ENCODE results near the gene DSCAM.

Gene DSCAM

DNA sequence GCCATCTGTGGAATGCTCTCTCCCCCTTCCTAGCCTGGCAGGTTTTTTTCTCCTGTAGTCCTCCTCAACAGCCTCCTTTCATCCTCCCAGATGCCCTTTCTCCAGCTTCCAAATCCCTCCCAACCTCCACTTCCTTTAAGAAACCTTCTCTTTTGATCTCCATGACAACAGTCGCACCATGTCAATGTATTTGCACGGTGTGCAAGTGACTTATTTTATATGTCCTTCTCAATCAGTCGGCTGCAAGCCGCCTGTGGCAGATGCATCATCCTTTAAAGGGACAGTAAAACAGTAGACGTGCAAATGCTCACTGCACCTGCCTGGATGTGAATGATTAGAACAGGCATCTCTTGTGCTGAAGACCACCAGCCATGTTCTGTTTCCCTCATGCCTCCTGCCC lies 694.5 kb downstream of the DSCAM start:
- DNase-seq = no peak

DNA sequence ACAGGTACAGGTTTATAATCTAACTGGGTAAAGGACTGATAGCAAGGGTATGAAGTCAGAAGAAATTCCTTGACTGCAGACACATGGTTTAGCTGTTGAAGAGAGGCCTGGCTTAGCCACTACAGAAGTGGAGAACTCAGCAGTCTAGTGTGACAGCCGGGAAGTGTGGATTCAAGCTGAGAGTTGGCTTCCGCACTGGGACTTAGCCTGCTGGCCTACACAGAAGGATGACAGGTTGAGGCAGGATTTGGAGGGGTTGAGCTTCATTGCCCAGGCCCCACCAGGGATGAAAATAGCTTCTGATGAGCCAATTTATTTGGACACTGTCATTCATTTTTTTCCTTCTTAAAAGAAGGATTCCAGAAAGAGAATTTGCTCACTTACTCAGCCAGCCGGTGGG lies 695.3 kb downstream of the DSCAM start:
- DNase-seq = no peak

DNA sequence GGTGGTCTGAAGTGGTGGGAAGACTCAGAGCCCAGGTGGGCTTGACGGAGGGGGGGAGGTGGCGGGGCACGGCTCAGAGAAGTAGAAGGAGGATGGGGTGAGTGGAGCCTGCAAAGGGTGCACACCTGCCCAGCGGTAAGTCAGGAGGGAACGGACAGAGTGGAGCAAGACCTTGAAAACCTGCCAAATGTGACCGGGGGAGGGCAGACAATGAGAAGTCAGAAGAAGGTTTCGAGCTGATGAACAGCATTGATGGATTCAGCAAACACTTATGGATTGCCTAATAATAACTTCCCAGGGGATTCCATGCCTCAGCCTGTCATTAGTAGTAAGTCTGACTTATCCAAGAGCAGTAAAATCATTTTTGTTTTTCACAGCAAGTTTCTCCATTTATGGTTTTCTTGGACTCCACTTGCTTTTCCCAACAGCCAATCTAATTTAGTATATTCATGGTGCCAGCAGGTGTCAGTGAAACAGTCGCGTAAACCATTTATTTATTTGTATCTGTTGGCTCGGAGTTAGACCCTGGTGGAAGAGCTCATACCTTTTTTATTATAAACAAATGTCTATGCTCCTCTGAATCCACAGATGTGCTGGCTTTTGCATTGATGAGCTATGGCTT lies 700.6 kb downstream of the DSCAM start:
- no peak for DNase-seq

DNA sequence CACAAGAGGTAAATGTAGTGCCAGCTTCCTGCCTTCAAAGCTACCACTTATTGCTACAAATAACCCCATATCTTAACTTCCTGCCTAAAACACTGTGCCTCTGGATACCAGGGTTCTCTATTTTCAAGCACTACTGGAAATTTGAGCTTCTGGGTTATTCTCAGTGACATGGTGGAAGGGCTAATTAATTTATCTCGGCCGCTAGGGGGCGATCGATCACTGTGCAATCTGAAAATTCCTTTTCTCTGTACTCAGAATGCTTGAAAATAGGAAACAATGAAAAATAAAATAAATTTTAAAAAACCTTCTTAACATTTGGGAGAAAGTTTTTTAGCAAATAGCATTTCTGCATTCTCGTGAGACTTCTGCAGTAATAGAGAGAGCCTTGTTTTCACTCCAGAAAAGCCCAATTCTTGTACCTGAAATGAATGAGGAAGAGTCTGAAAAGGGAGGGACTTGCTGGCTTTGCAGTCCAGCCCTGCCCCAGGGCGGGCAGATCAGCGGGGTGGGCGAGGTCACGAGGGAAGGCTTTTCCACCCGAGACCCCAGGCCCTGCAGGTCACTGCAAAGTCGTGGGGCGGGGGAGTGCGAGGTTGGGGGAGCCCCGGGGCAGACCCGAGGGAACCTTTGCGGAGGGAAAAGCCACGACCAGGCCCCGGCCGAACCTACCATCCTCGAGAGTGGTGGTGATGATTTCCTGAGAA lies 703.0 kb downstream of the DSCAM start:
- peak in 1 of 2 donors; percentile 7 for DNase-seq

DNA sequence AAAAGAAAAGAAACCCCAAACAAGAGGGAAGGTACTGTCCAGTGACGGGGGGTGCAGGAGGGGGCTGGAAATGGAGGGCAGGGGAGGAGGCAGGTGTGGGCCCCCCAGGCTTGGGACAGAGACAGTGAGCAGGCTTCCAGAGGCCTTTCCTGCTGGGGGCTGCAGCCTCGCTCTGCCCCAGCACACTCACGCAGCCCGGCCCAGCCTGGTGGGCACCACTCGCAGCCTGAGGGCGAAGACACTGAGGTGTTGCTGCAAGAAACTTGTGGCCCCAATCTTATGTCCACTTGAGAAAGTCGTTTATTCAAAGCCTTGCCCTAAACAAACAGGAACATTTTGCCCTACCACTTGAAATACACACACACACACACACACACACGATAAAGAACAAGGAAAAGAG lies 705.3 kb downstream of the DSCAM start:
- DNase-seq = no peak

DNA sequence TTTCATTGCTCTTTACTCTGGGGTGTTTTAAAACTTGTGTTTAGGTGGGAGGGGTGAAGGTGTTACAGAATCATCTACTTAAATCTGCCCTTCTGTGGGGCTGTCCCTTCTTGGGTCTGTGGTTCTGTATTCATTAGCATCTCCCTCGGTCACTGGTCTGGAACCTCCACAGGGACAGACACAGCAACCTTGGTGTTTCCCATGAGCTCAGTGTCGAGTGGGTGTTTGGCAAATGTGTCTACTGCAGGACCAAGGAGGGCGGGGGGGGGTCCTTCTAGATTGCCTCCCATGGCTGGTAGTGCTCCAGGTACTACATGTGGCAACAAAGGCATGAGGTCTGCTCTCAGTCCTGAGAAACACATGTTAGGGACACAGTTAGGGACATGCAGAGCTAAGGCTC lies 706.3 kb downstream of the DSCAM start:
- DNase-seq = no peak

DNA sequence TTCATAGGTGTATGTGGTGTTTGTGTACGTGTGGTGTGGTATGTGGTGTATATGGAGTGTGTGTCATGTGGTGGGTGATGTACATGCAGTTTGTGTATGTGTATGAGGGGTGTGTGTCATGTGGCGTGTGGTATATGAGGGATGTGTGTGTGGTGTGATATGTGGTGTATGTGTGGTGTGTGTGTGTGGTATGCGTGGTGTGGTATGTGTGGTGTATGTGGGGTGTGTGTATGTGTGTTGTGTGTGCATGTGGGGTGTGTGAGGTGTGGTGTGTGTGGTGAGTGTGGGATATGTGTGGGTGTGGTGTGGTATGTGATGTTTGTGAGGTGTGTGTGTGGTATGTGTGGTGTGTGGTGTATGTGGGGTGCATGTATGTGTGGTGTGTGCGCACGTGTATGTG lies 707.3 kb downstream of the DSCAM start:
- DNase-seq = no peak

DNA sequence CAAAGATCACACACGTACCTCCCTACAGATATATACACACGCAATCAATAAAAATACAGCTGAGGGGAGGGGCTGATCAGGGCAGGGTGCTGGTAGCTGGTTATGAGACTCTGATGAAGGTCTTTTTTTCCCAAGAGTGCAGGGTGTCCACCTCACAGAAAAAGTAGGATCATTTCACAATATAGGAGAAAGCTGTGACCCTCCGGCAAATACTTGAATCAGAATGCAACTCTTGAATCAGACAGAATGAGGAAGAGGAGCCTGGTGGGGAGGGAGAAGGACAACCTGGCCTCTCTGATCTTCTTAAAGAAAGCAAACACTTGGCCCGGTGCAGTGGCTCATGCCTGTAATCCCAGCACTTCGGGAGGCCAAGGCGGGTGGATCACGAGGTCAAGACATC lies 710.4 kb downstream of the DSCAM start:
- no peak for DNase-seq

DNA sequence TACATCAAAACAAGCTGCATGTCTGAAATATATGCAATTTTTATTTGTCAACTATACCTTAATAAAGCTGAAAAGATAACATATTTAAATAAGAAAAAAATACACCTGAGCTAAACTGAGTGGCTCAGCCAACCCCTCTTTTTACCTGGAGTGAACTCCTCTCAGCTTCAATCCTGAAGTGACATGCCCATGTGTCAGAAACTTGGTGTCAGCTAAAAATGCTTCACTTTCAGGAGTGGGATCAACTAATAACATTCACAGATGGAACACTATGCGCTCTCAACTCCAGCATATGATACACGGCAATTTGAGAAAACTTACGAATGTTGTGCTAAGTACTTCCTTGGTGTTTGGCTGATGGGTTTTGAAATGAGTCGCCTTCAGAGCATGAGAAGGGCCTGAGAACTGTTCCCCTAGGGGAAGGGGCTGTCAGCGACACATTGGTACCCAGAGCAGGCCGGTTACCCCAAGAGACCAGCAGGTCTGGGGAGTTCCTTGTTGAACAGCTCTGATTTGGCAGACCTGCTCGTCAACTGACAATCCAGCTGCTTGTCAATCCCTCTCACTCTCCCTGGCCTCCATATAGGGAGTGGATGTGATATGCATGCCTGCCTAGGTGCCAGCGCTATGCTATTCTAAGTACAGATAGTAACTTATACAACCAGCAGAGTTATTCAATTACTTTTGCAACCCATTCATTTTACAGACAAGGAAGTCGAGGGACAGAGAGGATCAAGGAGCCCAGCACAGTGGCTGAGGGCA lies 712.0 kb downstream of the DSCAM start:
- DNase-seq = no peak

DNA sequence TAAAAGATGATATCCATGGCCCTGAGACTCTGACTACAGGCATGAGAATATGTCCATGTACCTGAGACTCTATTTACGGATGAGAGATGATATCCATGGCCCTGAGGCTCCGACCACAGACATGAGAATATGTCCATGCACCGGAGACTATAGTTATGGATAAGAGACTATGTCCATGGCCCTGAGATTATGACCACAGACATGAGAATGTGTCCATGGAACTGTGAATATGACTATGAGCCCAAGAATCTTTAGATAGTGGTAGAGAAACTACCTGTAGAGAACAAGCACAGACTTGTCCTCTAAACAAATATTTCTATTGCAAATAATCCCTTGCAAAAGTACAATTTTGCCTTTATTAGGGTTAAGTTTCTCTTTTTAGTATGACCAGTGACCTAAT lies 716.5 kb downstream of the DSCAM start:
- DNase-seq = no peak

DNA sequence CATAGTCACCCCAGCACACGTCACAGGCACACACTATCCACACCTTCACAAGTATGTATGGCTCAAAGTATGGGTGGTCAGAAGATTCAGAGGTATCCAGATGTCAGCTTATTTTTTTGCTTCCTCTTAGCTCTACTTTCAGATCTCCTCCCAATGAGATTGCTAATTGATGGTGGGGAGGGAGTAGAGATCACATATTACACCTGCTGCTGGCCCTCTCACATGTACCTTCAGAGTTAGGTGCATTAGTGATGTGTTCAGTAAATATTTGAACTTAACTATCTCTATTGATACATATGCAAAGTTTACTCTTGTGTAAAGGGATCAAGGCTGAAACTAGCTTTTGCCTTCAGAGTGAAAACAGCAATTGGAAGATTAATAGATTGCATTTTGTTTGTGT lies 717.1 kb downstream of the DSCAM start:
- no peak for DNase-seq

DNA sequence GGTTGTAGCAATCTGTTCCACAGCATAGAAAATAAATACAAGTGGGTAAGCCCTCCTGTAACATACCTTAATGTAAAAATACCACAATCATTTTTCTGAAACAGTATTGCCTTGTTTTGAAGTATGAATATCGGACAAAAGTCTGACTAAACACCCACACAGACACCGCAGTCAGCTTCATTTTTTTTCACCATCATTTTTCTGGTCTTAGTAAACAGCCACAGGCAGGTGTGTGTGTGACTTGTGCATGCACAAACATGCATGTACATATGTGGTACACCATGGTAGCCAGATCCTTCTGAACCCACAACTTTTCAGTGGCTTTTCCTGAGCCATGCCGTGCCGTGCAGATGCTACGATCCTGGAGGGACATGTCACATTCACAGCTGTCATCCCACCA lies 718.1 kb downstream of the DSCAM start:
- DNase-seq = no peak

DNA sequence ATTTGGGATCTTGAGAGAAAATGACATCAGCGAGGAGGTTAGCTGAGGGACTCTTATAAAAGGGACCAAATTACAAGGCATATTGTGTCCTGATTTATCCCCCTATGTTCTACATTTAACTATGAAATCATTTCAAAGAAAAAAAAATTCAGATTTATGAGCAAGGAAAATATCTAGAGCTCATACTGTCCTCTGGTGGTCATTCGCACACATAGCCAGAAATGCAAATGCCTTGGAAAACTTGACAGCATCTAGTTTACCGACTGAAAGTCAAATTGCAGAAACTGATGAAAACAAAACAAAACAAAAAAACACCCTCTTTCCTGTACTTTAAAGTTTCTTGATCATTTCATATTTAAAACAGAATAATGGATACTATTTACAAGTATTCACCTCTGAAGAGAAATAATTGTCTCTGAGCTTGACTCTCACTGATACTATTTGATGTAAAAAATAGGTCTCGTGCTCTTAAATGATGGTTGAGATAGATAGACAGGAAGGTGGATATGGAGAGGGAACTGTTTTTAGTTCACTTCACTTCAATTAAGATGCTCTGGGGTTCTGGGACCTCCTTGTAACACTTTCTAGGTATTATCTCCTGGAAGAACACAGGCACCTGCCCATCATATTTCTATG lies 725.9 kb downstream of the DSCAM start:
- DNase-seq = no peak

DNA sequence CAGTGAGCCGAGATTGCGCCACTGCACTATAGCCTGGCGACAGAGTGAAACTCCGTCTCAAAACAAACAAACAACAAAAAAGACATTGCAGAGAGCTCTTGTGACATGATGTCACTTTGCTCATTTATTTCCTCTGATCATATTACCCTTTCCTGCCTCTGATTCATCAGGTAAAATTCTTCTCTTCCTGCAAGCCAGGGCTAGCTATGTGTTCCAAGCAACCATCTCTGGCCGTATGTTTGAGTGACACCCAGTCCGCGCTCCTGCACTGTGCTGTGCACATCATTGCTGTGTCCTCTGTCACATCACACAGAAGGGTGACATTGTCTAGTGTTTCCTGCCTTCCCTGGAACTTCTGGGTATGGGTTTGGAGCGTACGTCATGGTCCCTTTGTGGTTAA lies 728.4 kb downstream of the DSCAM start:
- no peak for DNase-seq

DNA sequence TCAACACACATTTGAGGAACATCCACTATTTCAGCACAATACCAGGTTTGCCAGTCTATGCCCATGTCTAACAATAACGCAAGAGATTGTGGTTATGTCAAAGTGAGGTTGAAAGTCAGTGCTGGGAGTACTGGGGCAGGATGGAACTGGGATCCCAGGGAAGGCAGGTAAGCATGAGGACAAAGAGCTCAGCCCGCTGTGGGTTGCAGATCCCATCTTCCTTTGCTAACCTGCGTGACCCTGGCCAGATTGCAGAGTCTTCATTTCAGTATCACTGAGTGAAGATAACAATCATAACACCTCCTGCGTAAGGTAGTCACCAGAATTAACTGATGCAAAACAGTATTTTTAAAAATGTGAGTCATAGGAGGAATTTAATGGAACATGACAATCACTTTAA lies 729.7 kb downstream of the DSCAM start:
- no peak for DNase-seq

DNA sequence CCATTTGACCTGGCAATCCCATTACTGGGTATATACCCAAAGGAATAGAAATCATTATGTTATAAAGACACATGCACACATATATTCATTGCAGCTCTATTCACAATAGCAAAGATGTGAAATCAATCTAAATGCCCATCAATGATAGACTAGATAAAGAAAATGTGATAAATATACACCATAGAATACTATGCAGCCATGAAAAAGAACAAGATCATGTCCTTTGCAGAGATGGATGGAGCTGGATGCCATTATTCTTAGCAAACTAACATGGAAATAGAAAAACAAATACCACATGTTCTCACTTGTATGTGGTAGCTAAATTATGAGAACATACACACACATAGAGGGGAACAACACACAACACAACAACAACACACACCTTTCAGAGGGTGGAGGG lies 731.2 kb downstream of the DSCAM start:
- DNase-seq = no peak

DNA sequence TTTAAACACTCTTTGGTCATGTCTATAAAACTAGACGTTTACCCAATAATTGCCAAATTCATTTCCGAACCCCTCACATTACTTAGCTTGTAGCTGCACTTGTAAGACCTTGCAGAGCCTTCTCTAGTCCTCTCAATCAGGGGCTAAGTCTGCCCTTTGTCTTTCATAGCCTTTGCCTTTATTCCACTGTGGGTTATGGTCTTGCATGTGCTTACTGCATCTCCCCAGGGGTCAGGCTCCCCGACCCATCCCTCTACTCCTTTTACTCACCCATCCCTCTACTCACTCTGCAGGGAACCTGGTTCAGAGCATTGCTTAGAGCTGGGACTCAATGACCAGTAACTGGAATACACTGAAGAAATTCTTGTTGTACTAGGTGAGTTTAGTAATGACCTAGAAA lies 744.3 kb downstream of the DSCAM start:
- DNase-seq = no peak

DNA sequence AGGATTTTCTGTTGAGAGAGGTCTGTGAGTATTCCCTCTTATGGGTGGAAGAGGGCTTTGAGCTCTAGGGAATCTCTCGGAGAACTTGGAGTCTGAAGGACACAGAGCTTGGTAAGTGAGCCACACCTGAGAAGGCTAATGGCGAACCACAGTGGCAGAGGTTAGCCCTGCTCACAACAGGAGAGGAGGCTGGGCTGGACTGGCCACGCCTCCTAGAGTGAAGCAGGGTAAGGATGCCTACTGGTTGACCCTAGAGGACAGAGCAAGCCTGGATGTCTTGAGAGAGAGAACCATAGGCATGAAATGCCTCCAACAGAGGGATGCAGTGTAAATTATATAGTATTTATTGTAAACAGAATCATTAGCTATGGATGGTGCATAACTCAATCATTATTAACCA lies 747.1 kb downstream of the DSCAM start:
- no peak for DNase-seq

DNA sequence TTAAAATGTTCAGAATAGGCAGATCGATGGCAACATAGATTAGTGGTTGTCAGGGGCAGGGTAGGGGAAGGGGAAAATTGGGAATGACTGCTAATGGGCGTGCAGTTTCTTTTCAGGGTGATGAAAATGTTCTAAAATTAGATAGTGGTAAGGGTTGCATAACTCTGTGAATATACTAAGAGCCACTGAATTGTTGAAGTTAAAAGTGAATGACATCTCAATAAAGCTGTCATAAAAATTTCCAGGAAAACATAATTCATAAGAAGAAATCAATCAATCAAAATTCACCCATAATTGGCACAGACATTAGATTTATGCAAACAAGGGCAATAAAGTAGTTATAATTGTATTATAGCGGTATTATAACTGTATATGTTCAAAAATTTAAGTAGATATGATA lies 751.5 kb downstream of the DSCAM start:
- DNase-seq = no peak

DNA sequence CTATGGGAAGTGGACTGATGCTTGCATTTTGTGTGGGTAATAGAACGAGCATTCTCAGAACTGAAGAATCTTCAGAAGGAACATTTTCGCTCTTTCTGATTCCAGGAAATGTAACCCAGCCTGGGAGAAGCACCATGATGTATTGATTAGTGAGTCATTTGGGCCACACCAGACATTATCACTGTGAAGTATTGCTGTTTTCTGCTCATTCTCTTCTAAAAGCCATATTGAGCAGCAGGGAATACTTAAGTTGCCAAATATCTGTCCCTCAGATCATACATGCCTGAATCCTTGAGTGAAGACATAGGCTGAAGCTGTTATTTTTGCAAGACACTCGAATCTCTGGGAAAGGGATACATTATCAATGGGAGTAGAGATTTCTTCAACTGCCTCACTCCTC lies 766.6 kb downstream of the DSCAM start:
- no peak for DNase-seq

DNA sequence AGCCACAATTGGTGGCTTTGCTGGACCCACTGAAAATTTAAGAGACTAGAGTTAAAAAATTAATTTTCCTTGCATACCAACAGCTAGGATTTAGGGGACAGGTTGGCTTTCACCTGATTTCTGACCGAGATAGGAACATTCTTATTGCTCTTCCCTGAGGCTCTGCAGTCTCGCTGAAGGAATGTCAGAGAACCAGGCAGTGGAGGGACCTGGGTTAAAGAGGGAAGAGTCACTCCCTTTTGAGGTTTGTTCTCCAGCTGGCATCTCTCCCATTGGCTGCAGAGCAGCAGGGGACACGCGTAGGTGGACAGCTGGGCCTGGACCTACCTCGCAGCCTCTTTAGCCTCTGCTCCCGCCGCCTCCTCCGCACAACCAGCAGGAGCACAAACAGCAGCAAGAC lies 772.2 kb downstream of the DSCAM start:
- no peak for DNase-seq

DNA sequence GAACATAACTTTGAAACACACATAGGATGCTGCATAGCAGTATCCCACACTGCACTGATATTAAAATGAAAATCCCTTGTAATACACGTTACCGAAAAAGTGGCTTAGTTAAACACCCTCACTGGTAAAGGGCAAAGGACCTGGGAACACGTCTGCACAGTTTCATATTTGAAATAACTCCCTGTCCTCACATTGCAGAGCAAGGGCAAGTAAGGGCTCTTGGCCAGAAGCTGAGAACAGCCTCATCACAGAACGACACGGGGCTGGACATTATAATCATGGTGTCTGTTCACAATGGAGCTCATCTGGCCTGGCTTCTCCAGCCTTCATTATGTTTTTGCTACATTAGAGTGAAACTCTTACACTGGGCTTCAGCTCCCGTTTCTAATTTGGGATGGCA lies 772.8 kb downstream of the DSCAM start:
- no peak for DNase-seq

DNA sequence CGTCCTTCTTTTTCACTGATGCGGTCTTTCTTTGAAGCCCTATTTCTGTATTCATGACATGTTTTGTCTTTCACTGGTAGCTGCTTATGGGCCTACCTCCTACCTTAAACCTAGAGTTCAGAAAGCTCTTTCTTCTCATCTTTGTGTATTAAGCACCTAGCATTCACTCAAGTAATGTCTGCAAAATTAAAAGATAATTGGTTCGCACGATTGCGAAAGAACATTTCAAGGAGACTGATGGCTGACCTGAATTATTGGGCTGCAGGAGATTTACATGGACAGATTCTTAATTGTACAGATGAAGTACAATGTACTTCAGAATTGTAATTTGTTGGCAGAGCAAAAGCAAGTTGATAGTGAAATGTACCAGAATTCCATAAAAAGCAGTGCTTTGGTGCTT lies 773.3 kb downstream of the DSCAM start:
- DNase-seq = no peak

DNA sequence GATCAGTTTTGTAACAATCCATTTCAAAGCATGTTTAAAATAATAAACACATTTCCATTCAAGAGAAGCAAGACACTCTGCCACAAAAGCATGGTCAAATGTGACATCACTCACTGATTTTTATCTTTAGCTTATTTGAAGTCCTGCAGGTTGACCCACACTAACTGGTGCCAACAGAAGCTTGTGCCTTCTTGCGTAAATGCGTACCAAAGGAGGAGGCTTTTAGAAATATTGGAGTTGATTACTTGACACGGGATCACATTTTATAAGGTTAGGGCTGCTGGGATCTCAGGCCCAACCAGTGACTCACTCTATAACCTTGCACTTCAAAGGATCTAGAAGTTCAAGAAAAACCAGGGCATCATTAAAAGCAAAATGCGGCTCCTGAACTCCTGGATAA lies 776.1 kb downstream of the DSCAM start:
- DNase-seq = no peak

All from CD4-positive, alpha-beta T cell treated with Interferon alpha-2 for 1 hour (primary cell).